HT-29 (cell line): ENCODE results near the gene IAPP. TPM values are rescaled to one million over a fixed set of nuclear protein-coding genes. Genes with fewer than 3 reads are reported as not detected.
"Not testable (repeated sequence)": the region's sequence is repeated elsewhere in the genome, so short reads cannot be mapped to it uniquely, and the experiment has no call there.

Source experiments
- DNase-seq: peaks from one replicate; pipeline ENCODE4 v3.0.0-alpha.2; 2015; ENCODE audit warnings: low spot score
- total RNA-seq: library from RNA; depleted of rRNA; stranded (reverse); fragments of >200 nt; shearing (Covaris generic); gene quantifications from 2 replicates; pipeline ENCODE4 v1.2.3, GENCODE V29; 2014; rRNA removed

The IAPP gene
- total RNA-seq, 1 experiment from 2014 or later: not detected

- DNase-seq: no peak
Observed at GRCh38 chr12:21379218-21379617, 6.5 kb downstream of the IAPP start.

- not testable (repeated sequence) for DNase-seq
Observed at GRCh38 chr12:21381320-21381719, 8.6 kb downstream of the IAPP start.

- DNase-seq: no peak
Observed at GRCh38 chr12:21384261-21384660, 11.6 kb downstream of the IAPP start.

- DNase-seq: no peak
Observed at GRCh38 chr12:21387174-21387573, 14.5 kb downstream of the IAPP start.

GRCh38 chr12:21392384-21392783 lies 19.7 kb downstream of the IAPP start:
- DNase-seq: no peak

- not testable (repeated sequence) for DNase-seq
Observed at GRCh38 chr12:21394828-21395626, 22.3 kb downstream of the IAPP start.

GRCh38 chr12:21413369-21414277 lies 40.9 kb downstream of the IAPP start:
- no peak for DNase-seq

- DNase-seq: no peak
Observed at GRCh38 chr12:21416511-21417121, 43.9 kb downstream of the IAPP start.

GRCh38 chr12:21418398-21418797 lies 45.7 kb downstream of the IAPP start:
- not testable (repeated sequence) for DNase-seq

- DNase-seq: not testable (repeated sequence)
Observed at GRCh38 chr12:21419009-21419699, 46.5 kb downstream of the IAPP start.

- DNase-seq: no peak
Observed at GRCh38 chr12:21428241-21428640, 55.5 kb downstream of the IAPP start.

Other genes with a start within 250 kb of the IAPP start
- 0.21 and 0.36 TPM in 2 replicates for gene SLCO1B1, start 241.7 kb upstream of the IAPP start, total RNA-seq
- not detected in 2 replicates for gene SLCO1A2, start 38.0 kb upstream of the IAPP start, total RNA-seq
- gene PYROXD1, start 64.8 kb downstream of the IAPP start, total RNA-seq: 5.8 and 6.4 TPM in 2 replicates
- 11.3 and 15.2 TPM in 2 replicates for gene RECQL, start 128.7 kb downstream of the IAPP start, total RNA-seq
- gene GOLT1B, start 128.9 kb downstream of the IAPP start, total RNA-seq: 12.2 and 69.1 TPM in 2 replicates
- gene SPX, start 153.4 kb downstream of the IAPP start, total RNA-seq: not detected in 2 replicates
- not detected in 2 replicates for gene GYS2, start 231.9 kb downstream of the IAPP start, total RNA-seq